ENCODE results near the gene KMT5C.

The KMT5C gene

DNA sequence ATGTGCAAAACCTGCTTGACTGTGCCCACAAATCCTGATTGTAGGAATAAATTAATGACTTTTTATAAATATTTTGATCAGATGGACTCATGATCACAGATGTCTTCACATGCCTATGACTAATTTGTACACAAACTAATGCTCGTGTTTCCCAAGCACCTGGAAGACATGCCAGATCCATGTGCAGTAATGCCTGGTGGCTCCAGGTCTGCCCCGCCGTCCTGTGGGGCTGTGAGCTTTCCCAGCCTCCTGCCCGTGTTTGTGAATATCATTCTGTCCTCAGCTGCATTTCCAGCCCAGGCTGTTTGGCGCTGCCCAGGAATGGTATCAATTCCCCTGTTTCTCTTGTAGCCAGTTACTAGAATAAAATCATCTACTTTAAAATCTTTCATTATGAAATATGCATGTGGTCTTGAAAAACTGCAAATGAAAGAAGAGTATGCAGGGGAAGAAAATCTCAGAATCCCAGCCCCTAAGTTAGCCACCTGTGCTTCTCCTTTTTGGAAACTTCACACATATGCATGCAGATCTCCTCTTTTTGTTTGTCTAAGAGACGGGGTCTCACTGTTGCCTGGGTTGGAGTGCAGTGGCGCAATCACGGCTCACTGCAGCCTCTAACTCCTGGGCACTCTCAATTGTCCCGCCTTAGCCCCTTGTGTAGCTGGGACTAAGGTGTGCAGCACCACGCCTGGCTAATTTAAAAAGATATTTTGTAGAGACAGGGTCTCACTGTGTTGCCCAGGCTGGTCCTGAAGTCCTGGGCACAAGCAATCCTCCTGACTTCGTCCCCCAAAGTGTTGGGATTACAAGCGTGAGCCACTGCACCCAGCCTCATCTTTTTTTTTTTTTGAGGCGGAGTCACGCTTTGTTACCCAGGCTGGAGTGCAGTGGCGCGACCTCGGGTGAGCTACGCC lies 52.3 kb downstream of the KMT5C start:
- DNase-seq (ENCODE audit: low spot score in 2 of 2) = no peak
- H3K9me3 Mint-ChIP-seq = no peaks in the 10 kb centered on the region
- H3K4me1 Mint-ChIP-seq = peaks cover 46% of the 10 kb centered on the region
- H3K27me3 Mint-ChIP-seq = no peaks in the 10 kb centered on the region
- no peak overlapping the region for H3K27ac Mint-ChIP-seq (ENCODE audit: low read depth)
- peaks cover 35% of the 10 kb centered on the region for H3K36me3 Mint-ChIP-seq (ENCODE audit: insufficient read depth)
- no peak overlapping the region for H3K4me3 Mint-ChIP-seq
- ATAC-seq (replicated peaks; ENCODE audit: extremely low read depth, poor library complexity, severe bottlenecking) = no peak

DNA sequence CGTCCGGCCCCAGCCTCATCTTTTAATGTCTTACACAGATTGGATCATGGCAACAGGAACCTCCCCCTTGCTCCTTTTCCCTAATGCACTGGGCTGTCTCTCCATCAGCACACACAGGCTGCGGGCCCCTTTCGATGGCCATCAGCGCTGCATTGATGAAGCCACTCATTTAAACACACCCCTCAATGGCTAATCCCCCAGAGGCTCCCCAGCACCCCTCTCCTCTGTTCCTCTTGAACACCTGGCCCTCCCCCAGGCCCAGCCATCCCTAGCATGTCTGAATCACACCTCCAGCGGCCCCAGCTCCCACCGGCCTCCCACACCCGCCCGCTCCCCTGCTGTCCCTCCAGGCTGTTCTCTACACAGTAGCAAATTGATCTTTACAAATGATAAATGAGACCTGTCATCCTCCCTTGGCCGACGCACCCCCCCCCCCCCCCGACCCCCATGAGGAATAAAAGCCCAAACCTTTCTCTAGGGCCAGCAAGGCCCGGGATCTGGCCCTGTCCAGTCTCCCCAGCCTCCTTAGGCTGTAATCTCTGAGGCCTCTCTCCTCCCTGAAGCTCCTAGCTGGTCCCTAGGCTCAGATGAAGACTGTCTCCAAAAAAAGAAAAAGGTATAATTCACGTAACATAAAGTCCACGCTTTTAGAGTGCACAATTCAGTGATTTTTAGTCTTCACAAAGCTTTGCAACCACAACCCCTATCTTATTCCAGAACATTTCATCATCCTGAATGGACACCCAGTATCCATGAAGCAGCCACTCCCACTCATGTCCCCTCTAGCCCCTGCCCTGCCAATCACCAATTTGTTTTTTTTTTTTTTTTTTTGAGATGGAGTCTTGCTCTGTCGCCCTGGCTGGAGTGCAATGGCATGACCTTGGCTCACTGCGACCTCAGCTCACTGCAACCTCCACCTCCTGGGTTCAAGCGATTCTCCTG lies 53.4 kb downstream of the KMT5C start:
- DNase-seq (ENCODE audit: low spot score in 2 of 2) (no peak), ATAC-seq (replicated peaks; ENCODE audit: extremely low read depth, poor library complexity, severe bottlenecking) (no peak)
- H3K9me3 Mint-ChIP-seq = no peaks in the 10 kb centered on the region
- H3K4me3 Mint-ChIP-seq = no peak overlapping the region
- H3K27ac Mint-ChIP-seq (ENCODE audit: low read depth) = peak overlapping the region; percentile 19
- peaks cover 36% of the 10 kb centered on the region for H3K4me1 Mint-ChIP-seq
- peaks cover 25% of the 10 kb centered on the region for H3K36me3 Mint-ChIP-seq (ENCODE audit: insufficient read depth)
- no peaks in the 10 kb centered on the region for H3K27me3 Mint-ChIP-seq
